ENCODE measurements around the gene TFDP2. TPM values are rescaled to one million over a fixed set of nuclear protein-coding genes. Genes with fewer than 3 reads are reported as not detected.
"Not testable (repeated sequence)": the region's sequence is repeated elsewhere in the genome, so short reads cannot be mapped to it uniquely, and the experiment has no call there.

TFDP2 gene
- total and polyA plus RNA-seq, 7 experiments from 2014 or later, result 23.7 to 44.7 (median 40.6) TPM

GRCh38 chr3:142007710-142008399, 141.5 kb downstream of the TFDP2 start:
- no peak for ATAC-seq
- intact Hi-C loops (cut with micrococcal nuclease), result no loop called here
- H3K4me1 ChIP-seq (ENCODE audit: control insufficient read depth in 2 of 2, insufficient read depth in 2 of 2, low read length in 2 of 2), result no peaks in the 10 kb centered on the region
- peaks cover 0 to 24% (median 4%) of the 10 kb centered on the region in 5 donors for H3K36me3 Mint-ChIP-seq
- no peak overlapping the region for H3K27ac ChIP-seq (ENCODE audit: low read depth, low read length)
- no peaks in the 10 kb centered on the region for H3K27me3 Mint-ChIP-seq
- no peak for DNase-seq
- H3K4me3 ChIP-seq (ENCODE audit: low read length), result no peak overlapping the region
- CTCF ChIA-PET, result no interaction called here
- peaks cover 0 to 17% (median 2%) of the 10 kb centered on the region in 7 donors for H3K4me1 Mint-ChIP-seq
- no peaks in the 10 kb centered on the region for H3K27me3 ChIP-seq (ENCODE audit: control insufficient read depth in 2 of 2, insufficient read depth in 2 of 2, low read length in 2 of 2)
- POLR2A ChIA-PET, result no interaction called here
- peak overlapping the region in 1 of 9 donors; percentile 34 for H3K27ac Mint-ChIP-seq
- H3K36me3 ChIP-seq (ENCODE audit: control insufficient read depth in 2 of 3, insufficient read depth in 3 of 3, low read length in 3 of 3), result no peaks in the 10 kb centered on the region
- H3K9me3 Mint-ChIP-seq, result no peaks in the 10 kb centered on the region
- H3K9me3 ChIP-seq (ENCODE audit: control insufficient read depth in 2 of 3, low read length in 3 of 3), result no peaks in the 10 kb centered on the region
- no peak overlapping the region for H3K4me3 Mint-ChIP-seq

GRCh38 chr3:142004957-142005356, 144.4 kb downstream of the TFDP2 start:
- CTCF ChIA-PET; H3K4me3 ChIP-seq (ENCODE audit: low read length); H3K9me3 Mint-ChIP-seq; H3K4me3 Mint-ChIP-seq; H3K4me1 ChIP-seq (ENCODE audit: control insufficient read depth in 2 of 2, insufficient read depth in 2 of 2, low read length in 2 of 2); DNase-seq; H3K27ac ChIP-seq (ENCODE audit: low read depth, low read length); ATAC-seq; H3K27ac Mint-ChIP-seq; H3K27me3 ChIP-seq (ENCODE audit: control insufficient read depth in 2 of 2, insufficient read depth in 2 of 2, low read length in 2 of 2); intact Hi-C loops (cut with micrococcal nuclease); H3K36me3 ChIP-seq (ENCODE audit: control insufficient read depth in 2 of 3, insufficient read depth in 3 of 3, low read length in 3 of 3); H3K9me3 ChIP-seq (ENCODE audit: control insufficient read depth in 2 of 3, low read length in 3 of 3); H3K27me3 Mint-ChIP-seq: not testable (repeated sequence)
- POLR2A ChIA-PET, result interaction anchor here (0.6 kb wide), 1 partner anchor 17 kb away, joined by 3 read pairs; no protein-coding TSS in a partner anchor
- Mint-ChIP-seq H3K4me1 (peaks cover 0 to 17% (median 2%) of the 10 kb centered on the region in 7 donors), H3K36me3 (peaks cover 0 to 23% (median 3%) of the 10 kb centered on the region in 5 donors)

- H3K4me1 ChIP-seq (ENCODE audit: control insufficient read depth in 2 of 2, insufficient read depth in 2 of 2, low read length in 2 of 2), result no peaks in the 10 kb centered on the region
- ChIA-PET POLR2A (no interaction called here), CTCF (no interaction called here)
- H3K27me3 ChIP-seq (ENCODE audit: control insufficient read depth in 2 of 2, insufficient read depth in 2 of 2, low read length in 2 of 2), result no peaks in the 10 kb centered on the region
- ATAC-seq (no peak), DNase-seq (no peak)
- Mint-ChIP-seq H3K27ac (no peak overlapping the region), H3K36me3 (peaks cover 0 to 23% (median 3%) of the 10 kb centered on the region in 5 donors), H3K27me3 (no peaks in the 10 kb centered on the region), H3K4me1 (peaks cover 0 to 15% (median 2%) of the 10 kb centered on the region in 7 donors), H3K9me3 (no peaks in the 10 kb centered on the region), H3K4me3 (no peak overlapping the region)
- H3K9me3 ChIP-seq (ENCODE audit: control insufficient read depth in 2 of 3, low read length in 3 of 3), result no peaks in the 10 kb centered on the region
- H3K27ac ChIP-seq (ENCODE audit: low read depth, low read length), result no peak overlapping the region
- H3K36me3 ChIP-seq (ENCODE audit: control insufficient read depth in 2 of 3, insufficient read depth in 3 of 3, low read length in 3 of 3), result no peaks in the 10 kb centered on the region
- intact Hi-C loops (cut with micrococcal nuclease), result no loop called here
- H3K4me3 ChIP-seq (ENCODE audit: low read length), result no peak overlapping the region
Measured at GRCh38 chr3:142004025-142004424, 145.3 kb downstream of the TFDP2 start.

GRCh38 chr3:142003291-142003690, 146.1 kb downstream of the TFDP2 start:
- H3K4me1 Mint-ChIP-seq, result peaks cover 0 to 11% (median 2%) of the 10 kb centered on the region in 7 donors
- ChIA-PET CTCF (no interaction called here), POLR2A (interaction anchor here (0.6 kb wide), 1 partner anchor 23 kb away, joined by 3 read pairs; no protein-coding TSS in a partner anchor)

GRCh38 chr3:142000325-142000870, 148.9 kb downstream of the TFDP2 start:
- Histone ChIP-seq H3K27ac (ENCODE audit: low read depth, low read length) (no peak overlapping the region), H3K9me3 (ENCODE audit: control insufficient read depth in 2 of 3, low read length in 3 of 3) (no peaks in the 10 kb centered on the region), H3K36me3 (ENCODE audit: control insufficient read depth in 2 of 3, insufficient read depth in 3 of 3, low read length in 3 of 3) (no peaks in the 10 kb centered on the region), H3K4me3 (ENCODE audit: low read length) (no peak overlapping the region), H3K4me1 (ENCODE audit: control insufficient read depth in 2 of 2, insufficient read depth in 2 of 2, low read length in 2 of 2) (no peaks in the 10 kb centered on the region), H3K27me3 (ENCODE audit: control insufficient read depth in 2 of 2, insufficient read depth in 2 of 2, low read length in 2 of 2) (no peaks in the 10 kb centered on the region)
- ChIA-PET CTCF (no interaction called here), POLR2A (no interaction called here)
- peaks cover 0 to 12% (median 3%) of the 10 kb centered on the region in 5 donors for H3K36me3 Mint-ChIP-seq
- peaks cover 0 to 2% (median 0%) of the 10 kb centered on the region in 7 donors for H3K4me1 Mint-ChIP-seq
- H3K9me3 Mint-ChIP-seq, result no peaks in the 10 kb centered on the region
- DNase-seq (no peak), ATAC-seq (no peak)
- no peaks in the 10 kb centered on the region for H3K27me3 Mint-ChIP-seq
- H3K4me3 Mint-ChIP-seq, result no peak overlapping the region
- H3K27ac Mint-ChIP-seq, result no peak overlapping the region
- intact Hi-C loops (cut with micrococcal nuclease), result no loop called here

More at GRCh38 chr3:142003291-142003690, 146.1 kb downstream of the TFDP2 start:
- H3K27ac ChIP-seq (ENCODE audit: low read depth, low read length), result no peak overlapping the region
- no peaks in the 10 kb centered on the region for H3K27me3 ChIP-seq (ENCODE audit: control insufficient read depth in 2 of 2, insufficient read depth in 2 of 2, low read length in 2 of 2)
- no peaks in the 10 kb centered on the region for H3K9me3 ChIP-seq (ENCODE audit: control insufficient read depth in 2 of 3, low read length in 3 of 3)
- H3K27me3 Mint-ChIP-seq, result no peaks in the 10 kb centered on the region
- no peak overlapping the region for H3K4me3 ChIP-seq (ENCODE audit: low read length)
- DNase-seq, result no peak
- intact Hi-C loops (cut with micrococcal nuclease), result no loop called here
- no peak for ATAC-seq
- H3K27ac Mint-ChIP-seq, result peak overlapping the region in 1 of 9 donors; percentile 59
- H3K36me3 ChIP-seq (ENCODE audit: control insufficient read depth in 2 of 3, insufficient read depth in 3 of 3, low read length in 3 of 3), result no peaks in the 10 kb centered on the region
- H3K4me3 Mint-ChIP-seq, result no peak overlapping the region
- no peaks in the 10 kb centered on the region for H3K4me1 ChIP-seq (ENCODE audit: control insufficient read depth in 2 of 2, insufficient read depth in 2 of 2, low read length in 2 of 2)
- no peaks in the 10 kb centered on the region for H3K9me3 Mint-ChIP-seq
- peaks cover 0 to 23% (median 3%) of the 10 kb centered on the region in 5 donors for H3K36me3 Mint-ChIP-seq

- intact Hi-C loops (cut with micrococcal nuclease), result loop anchor here (1.0 to 5.0 kb wide), 6 partner anchors 36 to 538 kb away; partner anchors contain the start of gene RNF7 (in 2 of the 2)
- Mint-ChIP-seq H3K27me3 (no peaks in the 10 kb centered on the region), H3K9me3 (no peaks in the 10 kb centered on the region), H3K4me1 (peaks cover 0 to 2% (median 0%) of the 10 kb centered on the region in 7 donors), H3K27ac (no peak overlapping the region), H3K4me3 (no peak overlapping the region), H3K36me3 (peaks cover 0 to 11% (median 3%) of the 10 kb centered on the region in 5 donors)
- CTCF ChIA-PET, result no interaction called here
- Histone ChIP-seq H3K36me3 (ENCODE audit: control insufficient read depth in 2 of 3, insufficient read depth in 3 of 3, low read length in 3 of 3) (no peaks in the 10 kb centered on the region), H3K4me1 (ENCODE audit: control insufficient read depth in 2 of 2, insufficient read depth in 2 of 2, low read length in 2 of 2) (no peaks in the 10 kb centered on the region), H3K9me3 (ENCODE audit: control insufficient read depth in 2 of 3, low read length in 3 of 3) (no peaks in the 10 kb centered on the region), H3K27ac (ENCODE audit: low read depth, low read length) (no peak overlapping the region), H3K27me3 (ENCODE audit: control insufficient read depth in 2 of 2, insufficient read depth in 2 of 2, low read length in 2 of 2) (no peaks in the 10 kb centered on the region), H3K4me3 (ENCODE audit: low read length) (no peak overlapping the region)
- ATAC-seq (no peak), DNase-seq (peak in 3 of 9 donors; percentile 2 to 19 (median 10))
- POLR2A ChIA-PET, result no interaction called here
Measured at GRCh38 chr3:141998669-141999290, 150.6 kb downstream of the TFDP2 start.
